HFFc6 (cell line): ENCODE data around the gene SCOC. TPM values are rescaled to one million over a fixed set of nuclear protein-coding genes. Genes with fewer than 3 reads are reported as not detected.
"Not testable (repeated sequence)": the region's sequence is repeated elsewhere in the genome, so short reads cannot be mapped to it uniquely, and the experiment has no call there.

Experiments used
- DNase-seq: peaks from one replicate; pipeline ENCODE4 v3.0.0-alpha.2; 2018
- H3K27ac Mint-ChIP-seq: 2 replicates; pipeline ENCODE4 v1.8.0; 2020; ENCODE audit warnings: mild to moderate bottlenecking, mixed read lengths
- H3K27me3 Mint-ChIP-seq: 2 replicates; pipeline ENCODE4 v1.8.0; 2021; ENCODE audit warnings: mild to moderate bottlenecking, moderate library complexity, mixed read lengths; ENCODE audit not compliant: insufficient read depth
- H3K36me3 Mint-ChIP-seq: 2 replicates; pipeline ENCODE4 v1.8.0; 2021; ENCODE audit warnings: low read depth, mixed read lengths
- H3K4me1 Mint-ChIP-seq: 2 replicates; pipeline ENCODE4 v1.8.0; 2020; ENCODE audit warnings: low read depth, mixed read lengths
- H3K4me3 Mint-ChIP-seq: 2 replicates; pipeline ENCODE4 v1.8.0; 2020; ENCODE audit warnings: mild to moderate bottlenecking, moderate library complexity, mixed read lengths
- H3K9me3 Mint-ChIP-seq: 2 replicates; pipeline ENCODE4 v1.8.0; 2020; ENCODE audit warnings: mild to moderate bottlenecking, mixed read lengths
- total RNA-seq, 6 experiments: library from RNA; stranded (reverse); fragmentation: NEBNext Ultra II Directional; extraction: Animal tissue kit (Norgen Biotek cat#: 25700); gene quantifications; 2 replicates in 1 of 6; 3 replicates in 5 of 6; pipeline ENCODE4 v1.2.3, GENCODE V29; 2021
- TF ChIP-seq, protein P1 (sequence below): fragments of 200-600 bp; sonication (generic); IDR thresholded peaks from 2 replicates; pipeline ENCODE4 v1.5.0; 2021; ENCODE audit warnings: antibody characterized with exemption, mild to moderate bottlenecking

The SCOC gene
- total RNA-seq, 6 experiments from 2014 or later, result 57.9 to 73.6 (median 68.3) TPM

DNA sequence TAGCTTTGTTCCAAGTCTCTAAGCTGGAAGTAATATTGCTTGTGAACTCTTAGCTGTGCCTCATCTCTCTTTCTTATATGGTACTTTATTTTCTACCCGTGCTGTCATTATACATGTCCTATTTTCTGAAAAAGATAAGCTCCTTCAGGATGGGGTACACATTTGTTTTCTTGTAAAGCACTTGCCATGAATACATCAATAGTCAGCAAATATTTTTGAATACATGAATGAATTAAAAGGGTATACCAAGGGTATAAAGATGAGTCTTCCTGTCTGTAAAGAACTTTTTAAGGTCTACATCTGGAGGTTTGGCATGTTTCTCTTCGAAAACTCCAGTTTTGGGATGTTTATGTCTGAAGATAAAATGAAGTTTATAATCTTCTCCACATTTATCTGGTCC, 26.7 kb downstream of the SCOC start:
- Mint-ChIP-seq H3K9me3 (no peaks in the 10 kb centered on the region), H3K27me3 (peaks cover 2% of the 10 kb centered on the region), H3K27ac (no peak overlapping the region), H3K4me1 (no peaks in the 10 kb centered on the region), H3K36me3 (no peaks in the 10 kb centered on the region), H3K4me3 (no peak overlapping the region)
- DNase-seq, result no peak
- TF ChIP-seq, protein P1, sequence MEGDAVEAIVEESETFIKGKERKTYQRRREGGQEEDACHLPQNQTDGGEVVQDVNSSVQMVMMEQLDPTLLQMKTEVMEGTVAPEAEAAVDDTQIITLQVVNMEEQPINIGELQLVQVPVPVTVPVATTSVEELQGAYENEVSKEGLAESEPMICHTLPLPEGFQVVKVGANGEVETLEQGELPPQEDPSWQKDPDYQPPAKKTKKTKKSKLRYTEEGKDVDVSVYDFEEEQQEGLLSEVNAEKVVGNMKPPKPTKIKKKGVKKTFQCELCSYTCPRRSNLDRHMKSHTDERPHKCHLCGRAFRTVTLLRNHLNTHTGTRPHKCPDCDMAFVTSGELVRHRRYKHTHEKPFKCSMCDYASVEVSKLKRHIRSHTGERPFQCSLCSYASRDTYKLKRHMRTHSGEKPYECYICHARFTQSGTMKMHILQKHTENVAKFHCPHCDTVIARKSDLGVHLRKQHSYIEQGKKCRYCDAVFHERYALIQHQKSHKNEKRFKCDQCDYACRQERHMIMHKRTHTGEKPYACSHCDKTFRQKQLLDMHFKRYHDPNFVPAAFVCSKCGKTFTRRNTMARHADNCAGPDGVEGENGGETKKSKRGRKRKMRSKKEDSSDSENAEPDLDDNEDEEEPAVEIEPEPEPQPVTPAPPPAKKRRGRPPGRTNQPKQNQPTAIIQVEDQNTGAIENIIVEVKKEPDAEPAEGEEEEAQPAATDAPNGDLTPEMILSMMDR, result no peak

DNA sequence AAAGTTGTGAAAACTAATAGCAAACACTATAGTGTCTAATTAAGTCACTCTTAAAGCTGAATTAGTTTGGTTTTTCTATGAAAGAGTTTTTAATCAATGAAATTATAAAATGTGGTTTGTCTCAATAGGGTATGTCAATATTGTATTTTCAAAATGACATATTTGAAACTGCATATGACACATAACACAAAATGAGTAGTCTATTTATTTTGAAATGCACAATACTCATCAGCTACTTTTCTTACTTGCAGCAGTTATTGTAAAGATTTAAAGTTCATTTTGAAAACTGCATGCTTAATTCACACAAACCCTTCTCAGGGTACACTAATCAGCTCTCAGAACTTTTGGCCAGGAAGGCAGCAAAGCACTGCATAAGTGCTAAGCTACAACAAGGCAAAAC, 32.8 kb downstream of the SCOC start:
- DNase-seq, result no peak
- TF ChIP-seq, protein P1, result no peak
- Mint-ChIP-seq H3K9me3 (no peaks in the 10 kb centered on the region), H3K4me3 (no peak overlapping the region), H3K27me3 (peaks cover 2% of the 10 kb centered on the region), H3K4me1 (no peaks in the 10 kb centered on the region), H3K27ac (no peak overlapping the region), H3K36me3 (no peaks in the 10 kb centered on the region)

DNA sequence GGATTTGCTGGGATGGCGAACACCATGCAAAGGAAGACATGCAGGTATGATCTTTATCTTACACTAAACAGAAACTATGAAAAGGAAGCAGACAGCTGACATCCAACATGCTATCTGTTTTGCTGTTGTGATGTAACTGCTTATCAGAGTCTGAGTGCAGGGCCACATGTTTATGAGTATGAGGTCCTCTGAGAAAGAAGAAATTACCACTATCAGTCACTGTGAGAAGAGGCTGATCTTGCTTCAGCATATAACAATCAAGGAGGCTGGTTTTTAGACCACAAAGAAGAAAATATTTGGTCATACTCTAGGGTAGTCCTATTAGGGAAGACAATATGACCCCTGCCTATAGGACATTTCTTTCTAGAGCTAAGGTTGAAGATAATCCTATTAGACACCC, 35.5 kb downstream of the SCOC start:
- TF ChIP-seq, protein P1, result no peak
- H3K27me3 Mint-ChIP-seq, result peaks cover 3% of the 10 kb centered on the region
- DNase-seq, result no peak
- no peaks in the 10 kb centered on the region for H3K36me3 Mint-ChIP-seq
- H3K4me1 Mint-ChIP-seq, result no peaks in the 10 kb centered on the region
- H3K4me3 Mint-ChIP-seq, result no peak overlapping the region
- H3K9me3 Mint-ChIP-seq, result no peaks in the 10 kb centered on the region
- no peak overlapping the region for H3K27ac Mint-ChIP-seq

DNA sequence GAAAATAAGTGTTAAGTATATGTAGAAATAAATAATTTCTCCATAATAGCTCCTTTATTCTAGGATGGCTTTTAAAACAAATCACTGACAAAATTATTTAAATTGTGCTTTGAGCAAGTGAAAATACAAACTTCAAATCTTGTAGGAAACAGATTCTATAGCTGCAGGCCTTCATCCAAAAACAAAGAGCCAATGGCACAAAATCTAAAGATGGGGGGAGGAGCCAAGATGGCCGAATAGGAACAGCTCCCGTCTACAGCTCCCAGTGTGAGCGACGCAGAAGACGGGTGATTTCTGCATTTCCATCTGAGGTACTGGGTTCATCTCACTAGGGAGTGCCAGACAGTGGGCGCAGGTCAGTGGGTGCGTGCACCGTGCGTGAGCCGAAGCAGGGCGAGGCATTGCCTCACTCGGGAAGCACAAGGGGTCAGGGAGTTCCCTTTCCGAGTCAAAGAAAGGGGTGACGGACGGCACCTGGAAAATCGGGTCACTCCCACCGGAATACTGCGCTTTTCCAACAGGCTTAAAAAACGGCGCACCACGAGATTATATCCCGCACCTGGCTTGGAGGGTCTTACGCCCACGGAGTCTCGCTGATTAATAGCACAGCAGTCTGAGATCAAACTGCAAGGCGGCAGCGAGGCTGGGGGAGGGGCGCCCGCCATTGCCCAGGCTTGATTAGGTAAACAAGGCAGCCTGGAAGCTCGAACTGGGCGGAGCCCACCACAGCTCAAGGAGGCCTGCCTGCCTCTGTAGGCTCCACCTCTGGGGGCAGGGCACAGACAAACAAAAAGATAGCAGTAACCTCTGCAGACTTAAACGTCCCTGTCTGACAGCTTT, 39.9 kb downstream of the SCOC start:
- H3K27me3 Mint-ChIP-seq, DNase-seq, H3K9me3 Mint-ChIP-seq, H3K27ac Mint-ChIP-seq, H3K36me3 Mint-ChIP-seq, H3K4me3 Mint-ChIP-seq, H3K4me1 Mint-ChIP-seq: not testable (repeated sequence)

DNA sequence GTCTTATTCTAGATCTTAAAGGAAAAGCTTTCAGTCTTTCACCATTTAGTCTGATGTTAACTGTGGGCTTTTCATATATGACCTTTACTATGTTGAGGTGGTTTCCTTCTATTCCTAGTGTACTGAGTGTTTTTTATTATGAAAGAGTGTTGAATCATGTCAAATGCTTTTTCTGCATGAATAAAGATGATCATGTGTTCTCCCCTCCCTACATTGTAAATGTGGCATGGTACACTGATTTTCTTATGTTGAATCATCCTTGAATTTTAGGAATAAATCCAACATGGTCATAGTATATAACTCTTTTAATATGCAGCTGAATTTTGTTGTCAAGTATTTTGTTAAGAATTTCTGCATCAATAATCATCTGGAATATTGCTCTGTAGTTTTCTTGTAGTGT, 49.7 kb downstream of the SCOC start:
- H3K4me1 Mint-ChIP-seq, result peaks cover 15% of the 10 kb centered on the region
- H3K27me3 Mint-ChIP-seq, result peaks cover 25% of the 10 kb centered on the region
- DNase-seq, result no peak
- no peak overlapping the region for H3K27ac Mint-ChIP-seq
- H3K36me3 Mint-ChIP-seq, result no peaks in the 10 kb centered on the region
- H3K4me3 Mint-ChIP-seq, result no peak overlapping the region
- H3K9me3 Mint-ChIP-seq, result no peaks in the 10 kb centered on the region
- TF ChIP-seq, protein P1, result no peak

DNA sequence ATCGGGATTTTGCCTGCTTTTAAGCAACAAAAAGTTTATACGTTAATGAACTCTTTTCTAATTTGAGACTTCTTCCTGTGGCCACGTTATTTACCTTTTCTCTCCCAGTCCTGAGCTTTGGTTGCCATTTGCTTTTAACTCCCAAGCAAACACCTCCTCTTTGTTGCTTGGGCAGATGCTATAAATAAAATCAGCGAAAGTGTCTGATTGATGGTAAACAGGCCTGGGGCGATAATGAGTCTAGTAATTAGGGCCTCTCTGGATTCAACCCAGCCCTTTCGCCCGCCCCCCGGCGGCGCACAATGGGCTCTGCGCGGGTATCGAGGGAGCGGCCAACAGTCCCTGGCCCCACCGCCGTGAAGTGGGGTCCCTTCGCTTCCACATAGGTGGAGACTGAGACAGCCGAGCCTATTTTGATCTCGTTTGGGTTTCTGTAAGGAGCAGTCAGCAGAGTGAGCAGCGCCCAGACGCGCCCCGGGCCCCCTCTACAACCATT, 53.2 kb downstream of the SCOC start:
- peaks cover 40% of the 10 kb centered on the region for H3K27me3 Mint-ChIP-seq
- peaks cover 15% of the 10 kb centered on the region for H3K4me1 Mint-ChIP-seq
- TF ChIP-seq, protein P1, result no peak
- no peaks in the 10 kb centered on the region for H3K9me3 Mint-ChIP-seq
- no peak for DNase-seq
- peak overlapping the region; percentile 84 for H3K4me3 Mint-ChIP-seq
- H3K36me3 Mint-ChIP-seq, result no peaks in the 10 kb centered on the region
- H3K27ac Mint-ChIP-seq, result no peak overlapping the region
